ENCODE results near the gene LIM2. TPM values are rescaled to one million over a fixed set of nuclear protein-coding genes. Genes with fewer than 3 reads are reported as not detected.

The LIM2 gene
- total RNA-seq, 2 experiments from 2014 or later: not detected

- Histone ChIP-seq H3K27me3 (ENCODE audit: control insufficient read depth in 1 of 2, insufficient read depth in 2 of 2, low read length in 2 of 2) (no peaks in the 10 kb centered on the region), H3K36me3 (ENCODE audit: insufficient read depth, low read length) (no peaks in the 10 kb centered on the region), H3K27ac (ENCODE audit: low read depth in 1 of 2, low read length in 2 of 2) (no peak overlapping the region), H3K4me1 (ENCODE audit: insufficient read depth, low read length) (no peaks in the 10 kb centered on the region), H3K9me3 (ENCODE audit: control insufficient read depth in 1 of 2, insufficient read depth in 1 of 2, low read length in 2 of 2) (no peaks in the 10 kb centered on the region), H3K4me3 (ENCODE audit: low read length) (no peak overlapping the region)
- no peaks in the 10 kb centered on the region for H3K36me3 Mint-ChIP-seq (ENCODE audit: low read depth)
- ATAC-seq (ENCODE audit: poor library complexity) (no peak), DNase-seq (peak in 2 of 14 experiments; percentile 47 to 50)
- no peak overlapping the region for H3K27ac Mint-ChIP-seq
- H3K9me3 Mint-ChIP-seq: no peaks in the 10 kb centered on the region
- POLR2A ChIA-PET: no interaction called here
- CTCF ChIA-PET: no interaction called here
- intact Hi-C loops (cut with DNase I, micrococcal nuclease): no loop called here
- no peaks in the 10 kb centered on the region for H3K4me1 Mint-ChIP-seq (ENCODE audit: low read depth)
- H3K27me3 Mint-ChIP-seq: no peaks in the 10 kb centered on the region
- no peak for TF ChIP-seq CTCF (IDR thresholded peaks at IDR 0.05)
- no peak overlapping the region for H3K4me3 Mint-ChIP-seq
Measured at GRCh38 chr19:51431124-51431523, 43.4 kb upstream of the LIM2 start.

- DNase-seq (no peak), ATAC-seq (ENCODE audit: poor library complexity) (no peak)
- Mint-ChIP-seq H3K4me3 (no peak overlapping the region), H3K27ac (no peak overlapping the region), H3K36me3 (ENCODE audit: low read depth) (no peaks in the 10 kb centered on the region), H3K27me3 (no peaks in the 10 kb centered on the region), H3K9me3 (no peaks in the 10 kb centered on the region), H3K4me1 (ENCODE audit: low read depth) (no peaks in the 10 kb centered on the region)
- no peaks in the 10 kb centered on the region for H3K36me3 ChIP-seq (ENCODE audit: insufficient read depth, low read length)
- ChIA-PET CTCF (no interaction called here), POLR2A (no interaction called here)
- no peak for TF ChIP-seq CTCF (IDR thresholded peaks at IDR 0.05)
- H3K9me3 ChIP-seq (ENCODE audit: control insufficient read depth in 1 of 2, insufficient read depth in 1 of 2, low read length in 2 of 2): no peaks in the 10 kb centered on the region
- no peaks in the 10 kb centered on the region for H3K27me3 ChIP-seq (ENCODE audit: control insufficient read depth in 1 of 2, insufficient read depth in 2 of 2, low read length in 2 of 2)
- no peak overlapping the region for H3K27ac ChIP-seq (ENCODE audit: low read depth in 1 of 2, low read length in 2 of 2)
- no peaks in the 10 kb centered on the region for H3K4me1 ChIP-seq (ENCODE audit: insufficient read depth, low read length)
- H3K4me3 ChIP-seq (ENCODE audit: low read length): no peak overlapping the region
- intact Hi-C loops (cut with DNase I, micrococcal nuclease): no loop called here
Measured at GRCh38 chr19:51430221-51430620, 42.4 kb upstream of the LIM2 start.

DNA sequence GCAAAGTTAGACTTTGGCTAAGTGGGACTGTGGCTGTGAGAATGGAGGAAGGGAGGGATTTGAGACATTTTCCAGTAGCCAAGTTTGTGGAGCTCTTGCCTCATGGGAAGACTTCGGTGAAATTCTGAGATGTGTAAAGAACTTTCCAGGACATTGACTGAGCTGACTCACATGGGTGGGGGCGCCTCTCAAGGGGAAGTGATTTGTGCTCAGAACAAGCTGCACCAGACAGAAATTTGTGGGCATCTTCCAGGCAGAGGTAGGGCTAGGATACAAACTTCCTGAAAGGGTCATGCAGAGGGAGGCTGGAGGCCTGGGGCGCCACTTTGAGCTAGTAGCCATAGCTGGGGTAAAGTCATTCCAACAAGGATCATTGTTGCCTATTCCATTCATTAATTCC is 39.4 kb upstream of the LIM2 start:
- DNase-seq (peak in 2 of 14 experiments; percentile 56 to 61), ATAC-seq (ENCODE audit: poor library complexity) (no peak)
- H3K4me3 Mint-ChIP-seq: no peak overlapping the region
- Histone ChIP-seq H3K27me3 (ENCODE audit: control insufficient read depth in 1 of 2, insufficient read depth in 2 of 2, low read length in 2 of 2) (no peaks in the 10 kb centered on the region), H3K4me3 (ENCODE audit: low read length) (no peak overlapping the region), H3K36me3 (ENCODE audit: insufficient read depth, low read length) (no peaks in the 10 kb centered on the region), H3K4me1 (ENCODE audit: insufficient read depth, low read length) (no peaks in the 10 kb centered on the region), H3K9me3 (ENCODE audit: control insufficient read depth in 1 of 2, insufficient read depth in 1 of 2, low read length in 2 of 2) (peaks cover 0 to 5% of the 10 kb centered on the region in 2 experiments), H3K27ac (ENCODE audit: low read depth in 1 of 2, low read length in 2 of 2) (no peak overlapping the region)
- intact Hi-C loops (cut with DNase I, micrococcal nuclease): no loop called here
- CTCF ChIA-PET: no interaction called here
- no peaks in the 10 kb centered on the region for H3K9me3 Mint-ChIP-seq
- POLR2A ChIA-PET: no interaction called here
- no peak for TF ChIP-seq CTCF (IDR thresholded peaks at IDR 0.05)
- peaks cover 10% of the 10 kb centered on the region for H3K27me3 Mint-ChIP-seq
- H3K36me3 Mint-ChIP-seq (ENCODE audit: low read depth): no peaks in the 10 kb centered on the region
- no peak overlapping the region for H3K27ac Mint-ChIP-seq
- no peaks in the 10 kb centered on the region for H3K4me1 Mint-ChIP-seq (ENCODE audit: low read depth)
